IMR-90 (cell line): ENCODE results near the gene HSF2BP. TPM values are rescaled to one million over a fixed set of nuclear protein-coding genes. Genes with fewer than 3 reads are reported as not detected.

Experiments
- ATAC-seq: fragments of 200-7000 bp; cut with Tn5 transposase; 2 replicates; pipeline ENCODE4 v1.9.1; 2020; ENCODE audit warnings: low read depth, mild to moderate bottlenecking, moderate library complexity
- BruUV-seq: library from RNA; stranded (reverse); fragments of 400-500 nt; replicated peaks from 2 replicates; lab custom pipeline; 2021; lab: Mats Ljungman, UMichigan
- CTCF ChIA-PET: fragments of 300-600 bp; formaldehyde crosslinking; extraction: SDS; loops from one replicate; lab custom pipeline; 2021; ENCODE audit warnings: antibody characterized with exemption; lab: Yijun Ruan, JAX
- POLR2A ChIA-PET: fragments of 300-600 bp; sonication (Branson Sonifier 250); formaldehyde crosslinking; loops from one replicate; lab custom pipeline; 2022; ENCODE audit warnings: antibody characterized with exemption; ENCODE audit not compliant: unreplicated experiment; lab: Charles Lee
- DNase-seq: peaks from one replicate; pipeline ENCODE4 v3.0.0; 2013
- H2AFZ ChIP-seq: replicated peaks from 2 replicates; pipeline ENCODE3; 2013; ENCODE audit warnings: low read length, mild to moderate bottlenecking; ENCODE audit not compliant: poor library complexity
- H2AK5ac ChIP-seq: 2 replicates; pipeline ENCODE4 v1.6.1; 2013; ENCODE audit warnings: low read depth, low read length, inconsistent platforms
- H2AK9ac ChIP-seq: replicated peaks from 2 replicates; pipeline ENCODE3; 2013; ENCODE audit warnings: mild to moderate bottlenecking, low read depth, low read length, moderate library complexity; ENCODE audit not compliant: poor library complexity
- H2BK120ac ChIP-seq: 2 replicates; pipeline ENCODE4 v1.6.1; 2013; ENCODE audit warnings: low read depth, low read length, inconsistent platforms
- H2BK15ac ChIP-seq: 3 replicates; pipeline ENCODE4 v1.6.1; 2013; ENCODE audit warnings: low read depth, low read length, inconsistent platforms
- H2BK20ac ChIP-seq: 2 replicates; pipeline ENCODE4 v1.6.1; 2013; ENCODE audit warnings: low read depth, mild to moderate bottlenecking, inconsistent platforms, low read length, moderate library complexity
- H2BK5ac ChIP-seq: 2 replicates; pipeline ENCODE4 v1.6.1; 2013; ENCODE audit warnings: mild to moderate bottlenecking, low read depth, low read length, inconsistent platforms; ENCODE audit not compliant: poor library complexity, severe bottlenecking
- H3K14ac ChIP-seq: replicated peaks from 2 replicates; pipeline ENCODE4 v1.6.1; 2013; ENCODE audit warnings: low read depth, low read length, inconsistent platforms
- H3K18ac ChIP-seq: 2 replicates; pipeline ENCODE4 v1.6.1; 2013; ENCODE audit warnings: low read depth, low read length, control low read depth
- H3K23ac ChIP-seq: 2 replicates; pipeline ENCODE4 v1.6.1; 2013; ENCODE audit warnings: low read depth, low read length, inconsistent platforms
- H3K27ac ChIP-seq: 2 replicates; pipeline ENCODE4 v1.5.1; 2013; ENCODE audit warnings: mild to moderate bottlenecking, control low read depth, low read length; ENCODE audit not compliant: insufficient read depth
- H3K27me3 ChIP-seq: 2 replicates; pipeline ENCODE4 v1.6.1; 2013; ENCODE audit warnings: low read length; ENCODE audit not compliant: control insufficient read depth, insufficient read depth
- H3K36me3 ChIP-seq: 2 replicates; pipeline ENCODE4 v1.6.1; 2013; ENCODE audit warnings: low read length, mixed read lengths; ENCODE audit not compliant: control insufficient read depth, insufficient read depth
- H3K4ac ChIP-seq: 2 replicates; pipeline ENCODE4 v1.6.1; 2013; ENCODE audit warnings: low read depth, low read length, inconsistent platforms
- H3K4me1 ChIP-seq: 2 replicates; pipeline ENCODE4 v1.6.1; 2013; ENCODE audit warnings: low read length, mixed read lengths; ENCODE audit not compliant: control insufficient read depth, insufficient read depth
- H3K4me2 ChIP-seq: 2 replicates; pipeline ENCODE4 v1.6.1; 2013; ENCODE audit warnings: low read depth, mild to moderate bottlenecking, control low read depth, low read length, moderate library complexity
- H3K4me3 ChIP-seq: 2 replicates; pipeline ENCODE4 v1.5.1; 2013; ENCODE audit warnings: low read depth, mild to moderate bottlenecking, control low read depth, low read length, moderate library complexity; ENCODE audit not compliant: insufficient read depth
- H3K56ac ChIP-seq: 2 replicates; pipeline ENCODE4 v1.6.1; 2013; ENCODE audit warnings: low read length, inconsistent platforms; ENCODE audit not compliant: insufficient read depth; ENCODE audit errors: extremely low read depth
- H3K79me1 ChIP-seq, 2 experiments: 2 replicates each; pipeline ENCODE4 v1.6.1; 2013; ENCODE audit warnings: low read length in 2 of 2, inconsistent platforms in 1 of 2, low read depth in 1 of 2
- H3K9ac ChIP-seq: 2 replicates; pipeline ENCODE4 v1.6.1; 2013; ENCODE audit warnings: low read depth, low read length, control low read depth
- H3K9me1 ChIP-seq: 2 replicates; pipeline ENCODE4 v1.6.1; 2013; ENCODE audit warnings: low read length, inconsistent platforms; ENCODE audit not compliant: insufficient read depth
- H3K9me3 ChIP-seq: 2 replicates; pipeline ENCODE4 v1.6.1; 2013; ENCODE audit warnings: low read length; ENCODE audit not compliant: control insufficient read depth, insufficient read depth
- H4K20me1 ChIP-seq: 2 replicates; pipeline ENCODE4 v1.6.1; 2013; ENCODE audit warnings: low read length, inconsistent platforms; ENCODE audit not compliant: insufficient read depth
- H4K5ac ChIP-seq: 2 replicates; pipeline ENCODE4 v1.6.1; 2013; ENCODE audit warnings: mild to moderate bottlenecking, low read depth, low read length, control low read depth
- H4K8ac ChIP-seq, 2 experiments: 2 replicates each; pipeline ENCODE4 v1.6.1; 2013; ENCODE audit warnings: low read depth in 2 of 2, low read length in 2 of 2, control low read depth in 1 of 2, inconsistent platforms in 1 of 2
- H4K91ac ChIP-seq: 2 replicates; pipeline ENCODE4 v1.6.1; 2013; ENCODE audit warnings: low read depth, low read length, inconsistent platforms; ENCODE audit not compliant: insufficient read depth
- BHLHE40 ChIP-seq: fragments of 150-350 bp; IDR thresholded peaks from 2 replicates; pipeline ENCODE4 v1.6.1; 2016; ENCODE audit warnings: mild to moderate bottlenecking, low read depth, low read length
- ELK1 ChIP-seq: fragments of 150-350 bp; IDR thresholded peaks from 2 replicates; pipeline ENCODE4 v1.6.1; 2016; ENCODE audit warnings: low read depth, mild to moderate bottlenecking, low read length, moderate library complexity, borderline replicate concordance
- USF2 ChIP-seq: fragments of 150-350 bp; IDR thresholded peaks from 2 replicates; pipeline ENCODE4 v1.6.1; 2017; ENCODE audit warnings: mild to moderate bottlenecking, antibody characterized with exemption, low read length, low read depth
- WGBS, 2 experiments: methylation state at CpG; one replicate each; pipeline versions ENCODE4 v1.1.5 to v1.1.7; 2013; ENCODE audit warnings: missing lambda C conversion rate in 2 of 2; ENCODE audit not compliant: insufficient read length in 1 of 2; ENCODE audit errors: extremely low coverage in 2 of 2; 5-methylcytosine and 5-hydroxymethylcytosine counted together
- dilution Hi-C: fragments of 300-500 bp; cut with HindIII; formaldehyde crosslinking; loops from one replicate; pipeline ENCODE4 v1.14.3; 2018; ENCODE audit warnings: low sequenced_read_pairs; ENCODE audit not compliant: unreplicated experiment
- in situ Hi-C: fragments of 300-500 bp; cut with MboI; formaldehyde crosslinking; loops from 3 replicates; pipeline ENCODE4 v1.14.3; 2019; ENCODE audit warnings: low sequenced_read_pairs, inconsistent platforms, mixed read lengths
- intact Hi-C: fragments of 100-400 bp; cut with micrococcal nuclease; formaldehyde crosslinking; loops from 2 replicates; pipeline ENCODE4 v1.10.0; 2022
- polyA plus RNA-seq, 3 experiments: library from polyadenylated mRNA; depleted of rRNA; stranded (reverse); fragments of >200 nt; gene quantifications; 2 replicates each; pipeline ENCODE4 v1.2.3, GENCODE V29; 2012; ENCODE audit warnings: low replicate concordance in 1 of 3
- total RNA-seq: library from RNA; depleted of rRNA; stranded (reverse); fragments of >200 nt; gene quantifications from 2 replicates; pipeline ENCODE4 v1.2.3, GENCODE V29; 2012

HSF2BP gene
- total and polyA plus RNA-seq, 2 of the 4 experiments (the other 2 are of a cell fraction): 0.87 to 0.90 TPM

- no peak overlapping the region for H3K56ac ChIP-seq
- no peak overlapping the region for H3K4me3 ChIP-seq
- peaks cover 8% of the 10 kb centered on the region for H3K4me1 ChIP-seq
- no peaks in the 10 kb centered on the region for H4K20me1 ChIP-seq
- no peak overlapping the region for H2BK20ac ChIP-seq
- H4K5ac ChIP-seq: peak overlapping the region; percentile 44; the same call in 1 of the 2 replicates
- intact Hi-C loops: no loop called here
- no peak overlapping the region for H3K9ac ChIP-seq
- no peak overlapping the region for H2BK15ac ChIP-seq
- no peak overlapping the region for H3K23ac ChIP-seq
- no peak overlapping the region for H2BK120ac ChIP-seq
- H3K36me3 ChIP-seq: no peaks in the 10 kb centered on the region
- no TSS peak for BruUV-seq
- no peaks in the 10 kb centered on the region for H3K9me3 ChIP-seq
- ATAC-seq (no peak), DNase-seq (peak; percentile 25)
- H2AK9ac ChIP-seq: no peak overlapping the region
- H3K27me3 ChIP-seq: no peaks in the 10 kb centered on the region
- H3K4ac ChIP-seq: no peak overlapping the region
- TF ChIP-seq USF2 (peak; percentile 75), BHLHE40 (peak; percentile 13; the same call in 1 of the 2 replicates), ELK1 (no peak)
- H3K27ac ChIP-seq: no peak overlapping the region
- no peak overlapping the region for H4K91ac ChIP-seq
- dilution Hi-C loops: no loop called here
- no peak overlapping the region; the same call in 1 of the 2 replicates for H3K18ac ChIP-seq
- no peak overlapping the region for H2AFZ ChIP-seq
- no peaks in the 10 kb centered on the region for H3K79me1 ChIP-seq
- no peak overlapping the region for H2AK5ac ChIP-seq
- H4K8ac ChIP-seq: no peak overlapping the region
- H3K14ac ChIP-seq: no peak overlapping the region
- in situ Hi-C loops: no loop called here
- H2BK5ac ChIP-seq: no peak overlapping the region
- peak overlapping the region; percentile 10; the same call in 1 of the 2 replicates for H3K4me2 ChIP-seq
- H3K9me1 ChIP-seq: peaks cover 6% of the 10 kb centered on the region
- CTCF ChIA-PET: interaction anchor here (0.5 to 1.3 kb wide), 4 partner anchors 11 to 636 kb away, joined by 3 to 4 read pairs (median 4); no protein-coding TSS in a partner anchor
- WGBS, 2 experiments: no CpG with 5 or more reads among the region's 5 CpGs
- POLR2A ChIA-PET: no interaction called here
Observed at GRCh38 chr21:43634618-43635017, 24.7 kb downstream of the HSF2BP start.
